GM19099 (cell line): ENCODE measurements around the gene MRPL14.

Source experiments
- POLR2A ChIP-seq: IDR thresholded peaks from 3 replicates; pipeline ENCODE4 v1.6.1; 2011; ENCODE audit warnings: low read depth; ENCODE audit not compliant: insufficient read length; ENCODE audit errors: extremely low read depth

MRPL14 gene

DNA sequence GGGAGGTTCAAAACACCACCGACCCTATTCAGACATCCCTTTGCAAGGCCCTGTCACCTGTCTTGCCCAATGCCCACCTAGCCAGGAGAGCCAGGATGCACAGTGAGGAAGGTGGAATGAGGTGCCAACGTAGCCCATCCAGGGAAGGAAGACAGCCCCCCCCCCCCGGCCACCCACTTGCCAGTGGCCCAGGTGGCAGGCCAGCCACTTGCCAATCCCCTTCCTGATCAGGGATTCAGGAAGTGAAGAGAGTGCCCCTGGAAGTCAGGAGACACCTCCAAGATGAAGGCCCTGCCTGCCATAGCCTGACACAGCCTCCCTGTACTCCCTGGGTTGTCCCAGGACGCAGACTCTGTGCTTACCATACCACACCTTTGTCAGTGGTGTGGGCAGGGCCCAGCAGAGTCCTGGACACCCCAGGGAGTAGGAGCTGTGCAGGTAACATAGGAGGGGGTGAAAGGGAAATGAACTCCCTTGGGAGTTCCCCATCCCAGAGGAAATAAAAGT, 54.7 kb downstream of the MRPL14 start:
- no peak for TF ChIP-seq POLR2A

- no peak for TF ChIP-seq POLR2A
Measured at GRCh38 chr6:44071670-44072451, 55.4 kb downstream of the MRPL14 start.

- TF ChIP-seq POLR2A = no peak
Measured at GRCh38 chr6:44068607-44069296, 58.5 kb downstream of the MRPL14 start.

GRCh38 chr6:44067173-44068139, 59.8 kb downstream of the MRPL14 start:
- no peak for TF ChIP-seq POLR2A

- no peak for TF ChIP-seq POLR2A
Measured at GRCh38 chr6:44066394-44067172, 60.7 kb downstream of the MRPL14 start.

DNA sequence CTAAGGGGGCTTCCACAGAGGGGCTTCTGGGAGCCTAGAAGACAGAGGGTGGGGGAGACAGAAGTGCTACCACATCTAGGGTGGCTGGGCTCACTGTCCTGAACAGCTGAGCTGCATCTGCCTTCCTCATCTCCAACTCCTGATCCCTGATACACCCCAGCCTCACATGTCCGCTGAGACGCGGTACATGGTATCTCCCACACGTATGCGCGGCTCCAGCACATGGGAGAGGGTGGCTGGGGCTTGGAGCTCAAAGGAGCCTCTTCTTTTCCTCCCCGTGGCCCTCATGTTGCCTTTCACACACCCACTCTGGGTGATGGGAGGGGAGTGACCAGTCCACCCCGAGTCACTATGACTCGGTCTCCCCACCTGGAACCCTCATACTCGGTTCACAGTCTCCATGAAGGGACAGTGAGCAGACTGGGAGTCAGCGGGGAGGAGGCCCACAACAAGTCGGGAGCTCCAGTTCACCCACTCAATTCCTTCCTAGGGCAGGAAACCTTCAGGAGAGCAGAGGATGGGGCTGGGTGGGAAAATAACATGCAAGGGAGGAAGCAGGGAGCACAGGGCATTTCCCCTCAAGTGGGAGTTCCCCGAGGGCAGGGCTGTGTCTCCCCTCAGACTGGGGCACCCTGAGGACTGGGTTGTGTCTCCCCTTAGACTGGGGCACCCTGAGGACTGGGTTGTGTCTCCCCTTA, 61.7 kb downstream of the MRPL14 start:
- no peak for TF ChIP-seq POLR2A

GRCh38 chr6:44064948-44065272, 62.3 kb downstream of the MRPL14 start:
- TF ChIP-seq POLR2A = no peak

GRCh38 chr6:44064089-44064947, 62.9 kb downstream of the MRPL14 start:
- TF ChIP-seq POLR2A = no peak

- no peak for TF ChIP-seq POLR2A
Measured at GRCh38 chr6:44063561-44064059, 63.6 kb downstream of the MRPL14 start.
